GM12865 (cell line): Measurements from ENCODE around the gene IKZF3.
A peak's percentile ranks its signal among the peaks of the same experiment; 100 is the strongest.

ENCODE experiments used
- DNase-seq: peaks from one replicate; pipeline ENCODE4 v3.0.0; 2010; ENCODE audit warnings: low read depth
- H3K4me3 ChIP-seq: 2 replicates; pipeline ENCODE4 v1.5.1; 2011; ENCODE audit warnings: mild to moderate bottlenecking, low read depth, low read length, control low read depth
- TF ChIP-seq, protein P1 (sequence below): IDR thresholded peaks from 2 replicates; pipeline ENCODE4 v1.5.1; 2011; ENCODE audit warnings: low read length, control low read depth, low read depth, inconsistent platforms; ENCODE audit not compliant: insufficient read depth; ENCODE audit errors: missing control alignments

IKZF3 gene

DNA sequence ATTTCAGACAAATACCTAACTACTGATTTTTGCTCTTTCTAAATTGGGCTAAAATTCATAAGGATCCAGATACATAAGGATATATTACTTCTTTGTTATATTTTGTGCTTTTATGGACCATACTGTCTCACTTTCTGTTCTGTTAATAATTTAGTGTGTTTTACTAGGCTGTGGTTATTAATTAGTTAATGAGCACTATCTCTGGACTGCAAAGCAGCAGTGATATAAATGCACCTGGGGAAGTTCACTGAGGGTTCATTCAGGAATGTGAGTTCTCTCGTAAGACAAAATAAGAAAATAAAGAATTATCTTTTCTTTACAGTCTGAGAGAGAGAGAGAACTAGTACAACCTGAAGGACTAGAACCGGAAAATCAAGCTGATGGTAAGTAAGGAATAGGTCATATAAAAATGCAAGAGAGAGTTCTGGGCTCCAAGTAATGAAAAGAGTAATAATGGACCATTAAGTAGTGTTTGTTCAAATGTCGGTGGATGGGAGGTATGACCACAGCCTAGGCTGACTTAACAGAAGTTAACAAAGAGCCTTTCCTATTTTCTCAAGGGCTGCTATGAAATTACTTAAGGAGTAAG is 55.6 kb downstream of the IKZF3 start:
- H3K4me3 ChIP-seq, result no peak overlapping the region
- DNase-seq, result no peak

GRCh38 chr17:39804839-39805238 is 59.3 kb downstream of the IKZF3 start:
- DNase-seq, result no peak
- TF ChIP-seq, protein P1, sequence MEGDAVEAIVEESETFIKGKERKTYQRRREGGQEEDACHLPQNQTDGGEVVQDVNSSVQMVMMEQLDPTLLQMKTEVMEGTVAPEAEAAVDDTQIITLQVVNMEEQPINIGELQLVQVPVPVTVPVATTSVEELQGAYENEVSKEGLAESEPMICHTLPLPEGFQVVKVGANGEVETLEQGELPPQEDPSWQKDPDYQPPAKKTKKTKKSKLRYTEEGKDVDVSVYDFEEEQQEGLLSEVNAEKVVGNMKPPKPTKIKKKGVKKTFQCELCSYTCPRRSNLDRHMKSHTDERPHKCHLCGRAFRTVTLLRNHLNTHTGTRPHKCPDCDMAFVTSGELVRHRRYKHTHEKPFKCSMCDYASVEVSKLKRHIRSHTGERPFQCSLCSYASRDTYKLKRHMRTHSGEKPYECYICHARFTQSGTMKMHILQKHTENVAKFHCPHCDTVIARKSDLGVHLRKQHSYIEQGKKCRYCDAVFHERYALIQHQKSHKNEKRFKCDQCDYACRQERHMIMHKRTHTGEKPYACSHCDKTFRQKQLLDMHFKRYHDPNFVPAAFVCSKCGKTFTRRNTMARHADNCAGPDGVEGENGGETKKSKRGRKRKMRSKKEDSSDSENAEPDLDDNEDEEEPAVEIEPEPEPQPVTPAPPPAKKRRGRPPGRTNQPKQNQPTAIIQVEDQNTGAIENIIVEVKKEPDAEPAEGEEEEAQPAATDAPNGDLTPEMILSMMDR, result no peak
- H3K4me3 ChIP-seq, result no peak overlapping the region

More for the DNA sequence above, 55.6 kb downstream of the IKZF3 start:
- TF ChIP-seq, protein P1, result no peak

DNA sequence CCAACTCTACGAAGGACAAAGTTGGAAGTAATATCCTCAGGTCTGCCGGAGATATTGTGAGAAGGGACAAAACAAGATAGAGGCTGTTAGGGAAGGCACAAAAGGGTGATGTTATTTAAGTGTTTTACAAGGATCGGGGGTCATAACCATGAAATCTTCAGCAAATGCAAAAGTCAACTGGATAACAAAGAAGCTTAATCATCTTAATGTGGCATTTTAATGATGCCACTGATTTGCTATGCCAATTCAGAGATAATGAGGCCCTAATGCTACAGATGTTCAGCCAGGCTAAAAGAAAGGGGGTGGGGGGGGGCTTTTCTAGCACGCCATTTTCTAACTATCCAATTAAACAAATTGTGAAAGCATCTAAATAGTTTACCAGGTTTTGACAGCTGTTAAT is 63.1 kb downstream of the IKZF3 start:
- no peak overlapping the region for H3K4me3 ChIP-seq
- DNase-seq, result no peak
- TF ChIP-seq, protein P1, result no peak

GRCh38 chr17:39800540-39800939 is 63.6 kb downstream of the IKZF3 start:
- DNase-seq, result peak; percentile 89
- H3K4me3 ChIP-seq, result no peak overlapping the region
- TF ChIP-seq, protein P1, result no peak

DNA sequence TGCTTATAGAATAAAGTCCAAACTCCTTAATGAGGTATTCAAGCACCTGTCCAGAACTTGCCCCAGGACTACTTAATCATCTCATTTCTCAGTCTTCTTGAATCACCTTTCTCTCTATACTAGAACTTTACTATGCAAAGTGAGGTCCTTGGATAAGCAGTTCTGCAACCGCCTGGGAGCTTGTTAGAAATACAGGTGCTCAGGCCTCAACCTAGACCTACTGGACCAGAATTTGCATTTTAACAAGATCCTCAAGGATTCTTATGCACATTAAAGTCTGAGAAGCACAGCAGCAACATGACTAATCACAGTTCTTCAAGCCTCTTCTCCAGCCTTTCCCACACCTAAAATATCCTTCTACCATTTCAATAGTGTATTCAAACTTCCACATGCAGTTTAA is 64.7 kb downstream of the IKZF3 start:
- DNase-seq, result no peak

GRCh38 chr17:39794249-39794970 is 69.7 kb downstream of the IKZF3 start:
- H3K4me3 ChIP-seq, result peak overlapping the region; percentile 11; the same call in 1 of the 2 replicates
- peak; percentile 94 for DNase-seq
- TF ChIP-seq, protein P1, result no peak

More for the DNA sequence above, 64.7 kb downstream of the IKZF3 start:
- no peak overlapping the region for H3K4me3 ChIP-seq
- TF ChIP-seq, protein P1, result no peak
